ENCODE measurements around the gene COMT. TPM values are rescaled to one million over a fixed set of nuclear protein-coding genes. Genes with fewer than 3 reads are reported as not detected.

Gene COMT
- total and polyA plus RNA-seq, 9 of the 15 experiments (the other 6 are each of a cell fraction or from before 2014, with no cell fraction given): 12.5 to 351 (median 155) TPM

DNA sequence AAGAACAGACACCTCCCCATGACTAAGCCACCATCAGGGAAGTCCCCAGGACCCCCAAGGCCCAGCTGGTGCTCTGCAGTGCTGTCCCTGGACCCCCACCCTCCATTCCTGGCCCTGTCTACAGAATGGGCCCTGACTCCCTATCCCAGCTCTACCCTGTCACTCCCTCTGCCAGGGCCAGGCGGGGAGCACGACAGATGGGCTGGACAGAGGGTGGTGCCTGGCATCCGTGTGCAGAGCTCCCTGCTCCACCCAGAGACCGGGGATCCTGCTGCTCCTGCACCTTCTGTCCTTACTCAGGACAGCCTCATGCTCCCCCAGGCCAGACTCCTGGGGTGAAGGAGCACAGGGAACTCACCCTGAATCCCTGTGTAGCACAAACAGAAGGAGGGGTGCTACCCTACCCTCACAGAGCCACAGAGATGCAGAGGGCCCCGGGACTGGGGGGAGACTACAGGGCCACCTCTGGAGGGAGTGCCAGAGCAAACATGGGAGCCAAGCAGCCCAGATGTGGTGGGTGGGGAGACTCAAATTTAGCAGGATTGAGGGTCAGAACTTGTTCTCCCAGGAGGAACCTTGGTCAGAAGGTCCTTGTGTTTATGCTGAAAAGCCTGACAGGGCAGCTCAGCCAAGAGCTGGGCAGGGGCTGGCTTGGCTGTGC, 73.1 kb downstream of the COMT start (continued):
- TF ChIP-seq, protein P1, sequence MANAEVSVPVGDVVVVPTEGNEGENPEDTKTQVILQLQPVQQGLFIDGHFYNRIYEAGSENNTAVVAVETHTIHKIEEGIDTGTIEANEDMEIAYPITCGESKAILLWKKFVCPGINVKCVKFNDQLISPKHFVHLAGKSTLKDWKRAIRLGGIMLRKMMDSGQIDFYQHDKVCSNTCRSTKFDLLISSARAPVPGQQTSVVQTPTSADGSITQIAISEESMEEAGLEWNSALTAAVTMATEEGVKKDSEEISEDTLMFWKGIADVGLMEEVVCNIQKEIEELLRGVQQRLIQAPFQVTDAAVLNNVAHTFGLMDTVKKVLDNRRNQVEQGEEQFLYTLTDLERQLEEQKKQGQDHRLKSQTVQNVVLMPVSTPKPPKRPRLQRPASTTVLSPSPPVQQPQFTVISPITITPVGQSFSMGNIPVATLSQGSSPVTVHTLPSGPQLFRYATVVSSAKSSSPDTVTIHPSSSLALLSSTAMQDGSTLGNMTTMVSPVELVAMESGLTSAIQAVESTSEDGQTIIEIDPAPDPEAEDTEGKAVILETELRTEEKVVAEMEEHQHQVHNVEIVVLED (CRISPR knock-in tag; IDR thresholded peaks at IDR 0.05): 0 out of 2 replicates have a peak, but pooled peaks have one; percentile 8
- TF ChIP-seq, protein P2, sequence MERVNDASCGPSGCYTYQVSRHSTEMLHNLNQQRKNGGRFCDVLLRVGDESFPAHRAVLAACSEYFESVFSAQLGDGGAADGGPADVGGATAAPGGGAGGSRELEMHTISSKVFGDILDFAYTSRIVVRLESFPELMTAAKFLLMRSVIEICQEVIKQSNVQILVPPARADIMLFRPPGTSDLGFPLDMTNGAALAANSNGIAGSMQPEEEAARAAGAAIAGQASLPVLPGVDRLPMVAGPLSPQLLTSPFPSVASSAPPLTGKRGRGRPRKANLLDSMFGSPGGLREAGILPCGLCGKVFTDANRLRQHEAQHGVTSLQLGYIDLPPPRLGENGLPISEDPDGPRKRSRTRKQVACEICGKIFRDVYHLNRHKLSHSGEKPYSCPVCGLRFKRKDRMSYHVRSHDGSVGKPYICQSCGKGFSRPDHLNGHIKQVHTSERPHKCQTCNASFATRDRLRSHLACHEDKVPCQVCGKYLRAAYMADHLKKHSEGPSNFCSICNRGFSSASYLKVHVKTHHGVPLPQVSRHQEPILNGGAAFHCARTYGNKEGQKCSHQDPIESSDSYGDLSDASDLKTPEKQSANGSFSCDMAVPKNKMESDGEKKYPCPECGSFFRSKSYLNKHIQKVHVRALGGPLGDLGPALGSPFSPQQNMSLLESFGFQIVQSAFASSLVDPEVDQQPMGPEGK (CRISPR knock-in tag; IDR thresholded peaks at IDR 0.05; ENCODE audit: borderline replicate concordance): no peak
- TF ChIP-seq, protein P3, sequence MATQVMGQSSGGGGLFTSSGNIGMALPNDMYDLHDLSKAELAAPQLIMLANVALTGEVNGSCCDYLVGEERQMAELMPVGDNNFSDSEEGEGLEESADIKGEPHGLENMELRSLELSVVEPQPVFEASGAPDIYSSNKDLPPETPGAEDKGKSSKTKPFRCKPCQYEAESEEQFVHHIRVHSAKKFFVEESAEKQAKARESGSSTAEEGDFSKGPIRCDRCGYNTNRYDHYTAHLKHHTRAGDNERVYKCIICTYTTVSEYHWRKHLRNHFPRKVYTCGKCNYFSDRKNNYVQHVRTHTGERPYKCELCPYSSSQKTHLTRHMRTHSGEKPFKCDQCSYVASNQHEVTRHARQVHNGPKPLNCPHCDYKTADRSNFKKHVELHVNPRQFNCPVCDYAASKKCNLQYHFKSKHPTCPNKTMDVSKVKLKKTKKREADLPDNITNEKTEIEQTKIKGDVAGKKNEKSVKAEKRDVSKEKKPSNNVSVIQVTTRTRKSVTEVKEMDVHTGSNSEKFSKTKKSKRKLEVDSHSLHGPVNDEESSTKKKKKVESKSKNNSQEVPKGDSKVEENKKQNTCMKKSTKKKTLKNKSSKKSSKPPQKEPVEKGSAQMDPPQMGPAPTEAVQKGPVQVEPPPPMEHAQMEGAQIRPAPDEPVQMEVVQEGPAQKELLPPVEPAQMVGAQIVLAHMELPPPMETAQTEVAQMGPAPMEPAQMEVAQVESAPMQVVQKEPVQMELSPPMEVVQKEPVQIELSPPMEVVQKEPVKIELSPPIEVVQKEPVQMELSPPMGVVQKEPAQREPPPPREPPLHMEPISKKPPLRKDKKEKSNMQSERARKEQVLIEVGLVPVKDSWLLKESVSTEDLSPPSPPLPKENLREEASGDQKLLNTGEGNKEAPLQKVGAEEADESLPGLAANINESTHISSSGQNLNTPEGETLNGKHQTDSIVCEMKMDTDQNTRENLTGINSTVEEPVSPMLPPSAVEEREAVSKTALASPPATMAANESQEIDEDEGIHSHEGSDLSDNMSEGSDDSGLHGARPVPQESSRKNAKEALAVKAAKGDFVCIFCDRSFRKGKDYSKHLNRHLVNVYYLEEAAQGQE (IDR thresholded peaks at IDR 0.05; ENCODE audit: borderline replicate concordance): no peak
- TF ChIP-seq, protein P3 (CRISPR knock-in tag; IDR thresholded peaks at IDR 0.05; ENCODE audit: low read depth): 0 out of 2 replicates have a peak, but pooled peaks have one; percentile 33
- TF ChIP-seq ZNF584 (CRISPR knock-in tag; IDR thresholded peaks at IDR 0.05; ENCODE audit: low read depth) (no peak), ZNF408 (CRISPR knock-in tag; IDR thresholded peaks at IDR 0.05; ENCODE audit: low read depth) (peak; percentile 27; the same call in 1 of the 2 replicates), E2F3 (CRISPR knock-in tag; IDR thresholded peaks at IDR 0.05) (peak; percentile 64; the same call in 1 of the 2 replicates)
- TF ChIP-seq, protein P4, sequence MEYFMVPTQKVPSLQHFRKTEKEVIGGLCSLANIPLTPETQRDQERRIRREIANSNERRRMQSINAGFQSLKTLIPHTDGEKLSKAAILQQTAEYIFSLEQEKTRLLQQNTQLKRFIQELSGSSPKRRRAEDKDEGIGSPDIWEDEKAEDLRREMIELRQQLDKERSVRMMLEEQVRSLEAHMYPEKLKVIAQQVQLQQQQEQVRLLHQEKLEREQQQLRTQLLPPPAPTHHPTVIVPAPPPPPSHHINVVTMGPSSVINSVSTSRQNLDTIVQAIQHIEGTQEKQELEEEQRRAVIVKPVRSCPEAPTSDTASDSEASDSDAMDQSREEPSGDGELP (CRISPR knock-in tag; IDR thresholded peaks at IDR 0.05; ENCODE audit: borderline replicate concordance): no peak
- TF ChIP-seq, protein P5, sequence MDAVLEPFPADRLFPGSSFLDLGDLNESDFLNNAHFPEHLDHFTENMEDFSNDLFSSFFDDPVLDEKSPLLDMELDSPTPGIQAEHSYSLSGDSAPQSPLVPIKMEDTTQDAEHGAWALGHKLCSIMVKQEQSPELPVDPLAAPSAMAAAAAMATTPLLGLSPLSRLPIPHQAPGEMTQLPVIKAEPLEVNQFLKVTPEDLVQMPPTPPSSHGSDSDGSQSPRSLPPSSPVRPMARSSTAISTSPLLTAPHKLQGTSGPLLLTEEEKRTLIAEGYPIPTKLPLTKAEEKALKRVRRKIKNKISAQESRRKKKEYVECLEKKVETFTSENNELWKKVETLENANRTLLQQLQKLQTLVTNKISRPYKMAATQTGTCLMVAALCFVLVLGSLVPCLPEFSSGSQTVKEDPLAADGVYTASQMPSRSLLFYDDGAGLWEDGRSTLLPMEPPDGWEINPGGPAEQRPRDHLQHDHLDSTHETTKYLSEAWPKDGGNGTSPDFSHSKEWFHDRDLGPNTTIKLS (IDR thresholded peaks at IDR 0.05; ENCODE audit: borderline replicate concordance, low read depth): no peak
- TF ChIP-seq, protein P6, sequence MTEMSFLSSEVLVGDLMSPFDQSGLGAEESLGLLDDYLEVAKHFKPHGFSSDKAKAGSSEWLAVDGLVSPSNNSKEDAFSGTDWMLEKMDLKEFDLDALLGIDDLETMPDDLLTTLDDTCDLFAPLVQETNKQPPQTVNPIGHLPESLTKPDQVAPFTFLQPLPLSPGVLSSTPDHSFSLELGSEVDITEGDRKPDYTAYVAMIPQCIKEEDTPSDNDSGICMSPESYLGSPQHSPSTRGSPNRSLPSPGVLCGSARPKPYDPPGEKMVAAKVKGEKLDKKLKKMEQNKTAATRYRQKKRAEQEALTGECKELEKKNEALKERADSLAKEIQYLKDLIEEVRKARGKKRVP (CRISPR knock-in tag; IDR thresholded peaks at IDR 0.05): no peak
